Inferior parietal cortex (tissue), 1 donor: ENCODE data around the gene PLK1.
"Not testable (repeated sequence)": the region's sequence is repeated elsewhere in the genome, so short reads cannot be mapped to it uniquely, and the experiment has no call there.

Experiments
- DNase-seq: peaks from one replicate; pipeline ENCODE4 v3.0.0-alpha.2; 2016; ENCODE audit errors: extremely low spot score

The PLK1 gene

GRCh38 chr16:23709536-23709935, 30.8 kb downstream of the PLK1 start:
- no peak for DNase-seq

GRCh38 chr16:23710008-23710407, 31.3 kb downstream of the PLK1 start:
- DNase-seq = no peak

- DNase-seq = no peak
These were observed 31.8 kb downstream of the PLK1 start for GRCh38 chr16:23710504-23710903.

DNA sequence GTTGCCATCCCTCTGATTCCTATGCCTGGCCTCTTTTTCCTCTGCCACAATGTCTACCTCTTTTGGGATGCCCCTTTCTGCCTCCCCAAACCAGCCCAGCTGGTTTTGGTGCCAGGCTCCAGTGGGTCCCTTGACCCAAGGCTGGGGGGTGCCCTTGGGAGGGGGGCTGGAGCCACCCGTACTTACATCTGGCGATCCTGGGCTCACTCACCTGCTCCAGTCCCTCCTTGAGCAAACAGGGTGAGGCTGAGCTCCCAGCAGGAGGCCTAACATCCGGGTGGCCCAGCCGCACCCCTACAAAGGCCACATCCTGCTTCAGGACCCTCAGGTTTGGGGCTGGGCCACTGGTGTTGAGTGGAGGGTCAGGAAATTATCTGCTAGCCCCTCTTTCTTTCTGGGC, 33.1 kb downstream of the PLK1 start:
- DNase-seq = no peak

DNA sequence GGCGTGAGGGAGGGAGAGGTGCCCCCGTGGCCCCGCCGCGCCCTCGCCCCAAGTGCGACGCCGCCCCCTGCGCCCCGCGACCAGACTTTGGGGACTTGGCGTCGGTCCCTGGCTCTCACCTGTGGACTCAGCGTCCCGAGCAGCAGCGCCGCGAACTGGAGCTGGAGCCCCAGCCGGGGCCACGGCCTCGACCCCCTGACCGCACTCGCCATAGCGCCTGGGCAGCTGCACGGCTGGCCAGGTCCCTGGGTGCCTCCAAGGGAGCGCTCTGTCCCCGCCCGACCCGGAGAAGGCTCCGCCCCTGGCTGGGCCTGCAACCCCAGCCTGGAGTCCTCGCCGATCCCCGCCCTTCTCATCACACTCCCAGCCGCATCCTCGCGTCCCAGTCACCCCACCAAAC, 34.3 kb downstream of the PLK1 start, which contains the start of gene ERN2:
ERN2 (minus strand) TSS at position 247 of the 400 bp plus-strand sequence; CDS start at position 212, 35 bp downstream.
- no peak for DNase-seq

DNA sequence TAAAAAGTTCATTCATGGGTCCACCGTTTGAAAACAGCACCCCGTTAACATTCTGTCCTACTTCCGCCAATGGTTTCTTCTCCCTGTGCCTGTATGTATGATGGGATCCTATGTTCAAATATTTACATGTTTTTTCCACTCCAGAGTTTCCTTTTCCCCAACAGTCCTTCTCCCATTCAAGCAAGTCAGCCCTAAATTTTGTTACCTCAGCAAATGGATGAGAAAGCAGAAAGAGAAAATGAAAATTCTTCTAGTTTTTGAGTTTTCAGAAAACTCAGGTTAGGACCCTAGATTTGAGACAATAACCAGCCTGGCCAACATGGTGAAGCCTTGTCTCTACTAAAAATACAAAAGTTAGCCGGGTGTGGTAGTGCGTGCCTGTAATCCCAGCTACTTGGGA, 37.8 kb downstream of the PLK1 start:
- no peak for DNase-seq

DNA sequence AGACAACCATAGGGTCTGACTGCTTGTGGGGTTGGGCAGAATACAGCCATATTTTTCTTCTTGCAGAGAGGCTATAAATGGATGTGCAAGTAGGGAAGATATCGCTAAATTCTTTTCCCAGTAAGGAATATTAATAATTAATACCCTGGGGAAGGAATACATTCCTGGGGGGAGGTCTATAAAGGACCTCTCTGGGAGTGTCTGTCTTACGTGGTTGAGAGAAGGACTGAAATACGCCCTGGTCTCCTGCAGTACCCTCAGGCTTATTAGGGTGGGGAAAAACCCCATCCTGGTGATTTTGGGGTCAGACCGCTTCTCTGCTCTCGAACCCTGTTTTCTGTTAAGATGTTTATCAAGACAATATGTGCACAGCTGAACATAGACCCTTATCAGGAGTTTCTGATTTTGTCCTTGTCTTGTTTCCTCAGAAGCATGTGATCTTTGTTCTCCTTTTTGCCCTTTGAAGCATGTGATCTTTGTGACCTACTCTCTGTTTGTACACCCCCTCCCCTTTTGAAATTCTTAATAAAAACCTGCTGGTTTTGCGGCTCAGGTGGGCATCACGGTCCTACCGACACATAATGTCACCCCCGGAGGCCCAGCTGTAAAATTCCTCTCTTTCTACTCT, 44.0 kb downstream of the PLK1 start:
- not testable (repeated sequence) for DNase-seq

DNA sequence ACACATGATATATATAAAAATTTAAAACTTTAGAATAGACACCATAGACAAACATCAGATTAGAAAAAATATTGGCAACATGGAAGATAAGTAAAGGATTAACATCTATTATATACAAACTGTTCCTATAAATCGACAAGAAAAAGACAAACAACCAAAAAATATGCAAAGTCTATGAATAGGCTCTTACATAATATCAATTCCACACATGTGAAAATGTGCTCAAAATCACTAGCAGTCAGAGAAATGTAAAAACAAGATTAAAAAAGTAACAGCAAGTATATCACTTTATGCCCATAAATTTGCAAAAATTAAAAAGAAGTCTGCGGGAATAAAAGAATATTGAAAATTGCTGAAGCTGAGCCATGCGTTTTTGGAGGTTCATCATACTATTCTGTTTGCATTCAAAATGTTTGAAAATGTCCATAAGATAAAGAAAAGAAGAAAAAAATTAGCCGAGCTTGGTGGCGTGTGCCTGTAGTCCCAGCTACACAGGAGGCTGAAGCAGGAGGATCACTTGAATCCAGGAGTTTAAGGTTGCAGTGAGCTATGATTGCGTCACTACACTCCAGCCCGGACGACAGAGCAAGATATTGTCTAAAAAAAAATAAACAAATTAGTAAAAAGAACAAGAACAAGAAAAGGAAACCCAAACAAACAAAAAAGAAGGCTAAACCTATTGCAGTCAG, 45.6 kb downstream of the PLK1 start:
- peak; percentile 26 for DNase-seq

- no peak for DNase-seq
These were observed 46.1 kb downstream of the PLK1 start for GRCh38 chr16:23724785-23725131.

DNA sequence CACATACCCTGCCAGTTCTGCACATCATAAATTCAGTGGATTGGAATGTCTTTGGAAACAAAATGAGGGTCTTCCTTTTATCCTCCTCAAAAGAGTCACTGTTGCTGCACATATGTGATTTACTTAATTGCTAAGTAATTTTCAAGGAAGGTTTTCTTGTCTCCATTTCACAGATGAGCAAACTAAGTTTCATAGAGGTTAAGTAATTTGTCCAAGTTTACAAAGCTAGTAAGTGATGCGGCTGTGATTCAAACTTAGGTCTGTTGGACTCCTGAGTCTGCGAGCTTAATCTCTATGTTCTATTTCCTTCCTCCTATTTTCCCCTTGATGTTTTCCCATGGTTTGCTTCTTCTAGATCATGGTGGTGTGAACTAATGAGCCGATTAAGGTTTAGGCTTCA, 48.0 kb downstream of the PLK1 start:
- DNase-seq = no peak

DNA sequence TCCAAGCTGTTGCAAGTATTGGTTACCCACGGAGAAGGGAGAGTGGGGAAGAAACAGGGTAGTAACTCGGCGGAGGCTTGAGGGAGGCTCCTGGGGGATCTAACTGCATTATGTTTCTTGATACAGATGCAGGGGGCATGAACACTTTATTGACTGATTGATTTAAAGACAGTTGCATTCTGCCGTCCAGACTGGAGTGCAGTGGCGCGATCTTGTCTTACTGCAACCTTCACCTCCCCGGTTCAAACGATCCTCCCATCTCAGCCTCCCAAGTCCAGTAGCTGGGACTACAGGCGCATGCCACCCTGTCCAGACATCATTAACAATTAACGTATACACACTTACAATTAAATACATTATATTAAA, 49.4 kb downstream of the PLK1 start:
- no peak for DNase-seq

- DNase-seq = no peak
These were observed 51.1 kb downstream of the PLK1 start for GRCh38 chr16:23729503-23730424.

DNA sequence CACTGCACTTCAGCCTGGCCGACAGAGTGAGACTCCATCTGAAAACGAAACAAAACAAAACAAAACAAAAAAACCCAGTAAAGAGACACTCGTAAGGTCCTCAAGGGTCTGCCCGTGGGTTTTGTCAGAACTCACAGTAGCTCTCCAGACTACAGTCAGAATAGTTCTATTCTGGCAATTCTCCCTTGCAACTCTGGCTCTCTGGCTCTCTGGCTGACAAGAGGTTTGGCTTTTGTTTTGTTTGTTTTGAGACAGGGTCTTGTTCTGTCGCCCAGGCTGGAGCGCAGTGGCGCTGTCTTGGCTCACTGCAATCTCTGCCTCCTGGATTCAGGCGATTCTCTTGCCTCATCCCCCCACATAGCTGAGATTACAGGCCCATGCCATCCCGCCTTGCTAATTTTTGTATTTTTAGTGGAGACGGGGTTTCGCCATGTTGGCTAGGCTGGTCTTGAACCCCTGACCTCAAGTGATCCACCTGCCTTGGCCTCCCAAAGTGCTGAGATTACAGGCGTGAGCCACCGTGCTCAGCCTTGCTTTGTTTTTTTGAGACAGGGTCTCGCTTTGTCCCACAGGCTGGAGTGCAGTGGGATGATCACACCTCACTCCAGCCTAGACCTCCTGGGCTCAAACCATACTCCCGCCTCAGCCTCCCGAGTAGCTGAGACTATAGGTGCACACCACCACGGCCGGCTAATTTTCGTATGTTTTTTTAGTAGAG, 55.6 kb downstream of the PLK1 start:
- no peak for DNase-seq

DNA sequence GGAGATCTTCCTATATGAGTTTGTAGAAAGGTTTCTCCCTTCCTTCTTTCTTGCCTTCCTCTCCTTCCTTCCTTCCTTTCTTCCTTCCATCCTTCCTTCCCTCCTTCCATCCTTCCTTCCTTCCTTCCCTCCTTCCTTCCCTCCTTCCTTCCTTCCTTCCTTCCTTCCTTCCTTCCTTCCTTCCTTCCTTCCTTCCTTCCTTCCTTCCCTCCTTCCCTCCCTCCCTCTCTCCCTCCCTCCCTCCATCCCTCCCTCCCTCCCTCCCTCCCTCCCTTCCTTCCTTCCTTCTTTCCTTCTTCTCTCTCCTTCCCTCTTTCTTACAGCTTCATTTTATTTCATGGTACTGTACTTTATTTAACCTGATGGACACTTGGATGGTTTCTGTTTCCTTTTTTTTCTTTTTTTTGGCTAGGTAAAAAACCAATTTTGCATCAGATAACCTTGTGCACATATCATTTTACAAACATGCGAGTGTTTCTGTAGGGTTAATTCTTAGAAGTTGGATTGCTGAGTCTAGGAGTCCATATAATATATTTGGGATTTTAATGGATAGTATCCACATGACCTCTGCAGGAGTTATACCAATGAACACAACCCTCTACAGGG, 58.8 kb downstream of the PLK1 start:
- DNase-seq = not testable (repeated sequence)

- DNase-seq = no peak
These were observed 60.8 kb downstream of the PLK1 start for GRCh38 chr16:23739516-23739915.
